Measurements from ENCODE around the gene AQP7.

GRCh38 chr9:33404788-33405362, 2.5 kb upstream of the AQP7 start:
- TF ChIP-seq CTCF (IDR thresholded peaks at IDR 0.05 in 4 of 5, conservative IDR thresholded peaks at IDR 0.05 in 1 of 5) (no peak), POLR2A (IDR thresholded peaks at IDR 0.05) (no peak)

Data from gastrocnemius medialis (tissue), 4 donors.